Fibroblast of lung (primary cell): Measurements from ENCODE around the gene PALB2.

ENCODE experiments used
- CTCF ChIP-seq, 2 donors: IDR thresholded peaks in 1 of 2; conservative IDR thresholded peaks in 1 of 2; 1 replicate in 1 of 2; 2 replicates in 1 of 2; pipeline ENCODE4 v1.5.1; 2011 to 2012; ENCODE audit warnings: low read length in 2 of 2, control low read depth in 1 of 2, inconsistent platforms in 1 of 2, low read depth in 1 of 2, mild to moderate bottlenecking in 1 of 2
- EZH2 ChIP-seq: IDR thresholded peaks from 2 replicates; pipeline ENCODE4 v1.5.1; 2012; ENCODE audit warnings: low read length, control low read depth, mild to moderate bottlenecking; ENCODE audit errors: missing control alignments

- no peak for TF ChIP-seq CTCF (conservative IDR thresholded peaks at IDR 0.05 in 1 of 2, IDR thresholded peaks at IDR 0.05 in 1 of 2; ENCODE audit: low read depth in 1 of 2, low read length in 2 of 2)
- no peak for TF ChIP-seq EZH2
Observed at GRCh38 chr16:23609929-23610328, 31.2 kb downstream of the PALB2 start.
